ENCODE results near the gene CTSE. TPM values are rescaled to one million over a fixed set of nuclear protein-coding genes. Genes with fewer than 3 reads are reported as not detected.

CTSE gene
- total RNA-seq = not detected in 2 replicates

DNA sequence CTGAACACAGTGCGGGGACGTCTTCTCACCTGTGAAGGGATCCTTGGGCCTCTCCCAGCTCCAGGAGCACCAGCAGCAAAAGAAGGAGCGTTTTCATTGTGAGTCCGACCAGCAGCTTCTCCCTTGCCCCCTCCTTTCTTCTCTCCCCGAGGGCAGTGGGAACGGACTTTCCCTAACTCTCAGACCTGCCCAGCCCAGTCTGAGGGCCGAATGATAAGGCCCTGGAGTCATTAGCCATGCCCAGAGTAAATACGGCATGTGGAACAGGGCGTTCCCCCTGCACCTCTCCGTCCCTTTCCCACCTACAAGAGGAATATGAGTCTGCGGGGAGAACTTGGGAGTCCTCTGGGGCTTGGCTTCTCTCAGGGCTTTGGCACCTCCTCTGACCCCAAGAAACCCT is at the start of gene CTSE:
TSS of gene CTSE (minus strand) at position 201 of the 400 bp plus-strand sequence. CDS start at position 97, 104 bp downstream.

DNA sequence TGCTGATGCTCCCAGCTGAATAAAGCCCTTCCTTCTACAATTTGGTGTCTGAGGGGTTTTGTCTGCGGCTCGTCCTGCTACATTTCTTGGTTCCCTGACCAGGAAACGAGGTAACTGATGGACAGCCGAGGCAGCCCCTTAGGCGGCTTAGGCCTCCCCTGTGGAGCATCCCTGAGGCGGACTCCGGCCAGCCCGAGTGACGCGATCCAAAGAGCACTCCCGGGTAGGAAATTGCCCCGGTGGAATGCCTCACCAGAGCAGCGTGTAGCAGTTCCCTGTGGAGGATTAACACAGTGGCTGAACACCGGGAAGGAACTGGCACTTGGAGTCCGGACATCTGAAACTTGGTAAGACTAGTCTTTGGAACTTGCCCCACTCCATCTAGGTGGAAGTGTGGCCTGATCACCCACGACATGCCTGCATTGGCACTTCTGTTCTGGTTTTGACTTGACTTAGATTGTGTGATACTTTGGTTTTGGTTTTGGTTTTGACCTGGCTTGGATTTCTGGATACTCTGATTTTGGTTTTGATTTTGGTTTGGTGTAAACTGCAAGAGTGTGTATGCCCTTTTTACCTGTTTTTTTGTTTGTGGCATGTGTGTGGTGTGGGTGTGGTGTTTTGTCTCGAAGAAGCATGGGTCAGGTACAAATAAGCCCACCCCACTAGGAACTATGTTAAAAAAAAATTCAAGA is 29.4 kb upstream of the CTSE start, which contains the start of gene RHEX:
TSS of gene RHEX (plus strand) at position 255 of the 692 bp plus-strand sequence. CDS start 44,656 bp downstream, outside the sequence.

DNA sequence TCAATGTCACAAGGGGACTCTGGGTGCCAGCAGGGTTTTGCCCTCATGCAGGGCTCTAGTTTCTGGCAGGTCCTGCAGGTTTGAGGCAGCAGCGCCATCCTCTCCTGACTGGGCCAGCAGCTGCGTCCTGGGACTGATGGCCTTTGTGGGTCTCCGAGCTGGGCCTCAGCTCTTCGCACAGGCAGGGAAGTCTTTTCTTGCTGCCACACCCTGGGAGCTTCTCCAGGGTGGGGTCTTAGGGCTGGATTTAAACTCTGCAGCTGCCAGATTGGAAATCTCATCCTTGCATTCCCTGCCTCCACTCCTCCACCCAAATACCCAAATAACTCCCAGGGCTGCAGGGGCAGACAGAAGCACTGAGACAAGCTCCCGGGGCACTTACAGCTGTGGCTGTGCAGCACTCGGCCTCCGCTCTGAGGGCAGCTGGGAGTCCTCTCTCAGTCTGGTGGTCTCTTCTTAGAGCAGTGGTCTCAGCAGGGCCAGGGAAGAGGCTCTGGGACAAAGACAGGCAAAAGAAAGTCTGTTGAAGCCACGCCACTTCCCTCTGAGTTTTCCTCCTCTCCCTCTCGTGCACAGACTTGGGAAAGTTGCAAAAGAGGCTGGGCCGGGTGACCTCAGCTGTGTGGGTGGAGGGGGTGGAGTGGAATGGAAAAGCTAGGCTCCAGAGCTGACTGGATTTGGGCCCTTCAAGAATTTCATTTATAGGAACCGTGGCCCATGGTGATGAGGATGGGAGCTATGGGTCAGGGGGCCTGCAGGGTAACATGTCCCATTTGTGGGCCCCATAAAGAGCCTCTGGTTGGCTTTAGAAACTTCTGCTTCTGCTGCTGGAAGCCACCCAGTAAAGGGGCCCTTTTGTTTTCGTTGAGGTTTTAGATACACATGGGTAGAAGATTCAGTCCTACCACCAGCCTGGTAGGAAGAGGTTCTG is 20.6 kb downstream of the CTSE start, which contains the start of gene RAB7B:
TSS of gene RAB7B (minus strand) at position 525 of the 931 bp plus-strand sequence. CDS start 9,260 bp downstream, outside the sequence.

Other genes with a start within 250 kb of the CTSE start
- 29.3 and 32.3 TPM in 2 replicates for gene RAB29, start 248.4 kb downstream of the CTSE start, total RNA-seq
- gene SLC41A1, start 210.7 kb downstream of the CTSE start, total RNA-seq = 36.4 and 39.6 TPM in 2 replicates
- gene PM20D1, start 173.8 kb downstream of the CTSE start, total RNA-seq = not detected in 2 replicates
- not detected in 2 replicates for gene SLC26A9, start 80.4 kb downstream of the CTSE start, total RNA-seq
- gene RAB7B, start 20.5 kb downstream of the CTSE start, total RNA-seq = 2.4 and 6.5 TPM in 2 replicates
- not detected in 2 replicates for gene RHEX, start 29.3 kb upstream of the CTSE start, total RNA-seq
- not detected in 2 replicates for gene AVPR1B, start 93.5 kb upstream of the CTSE start, total RNA-seq
- 2.3 and 4.0 TPM in 2 replicates for gene FAM72A, start 178.9 kb upstream of the CTSE start, total RNA-seq
- 72.7 and 112 TPM in 2 replicates for gene SRGAP2, start 179.6 kb upstream of the CTSE start, total RNA-seq